Psoas muscle (tissue), 8 donors: ENCODE data around the gene ANKRD60. TPM values are rescaled to one million over a fixed set of nuclear protein-coding genes. Genes with fewer than 3 reads are reported as not detected.

Experiments
- ATAC-seq, 4 donors: fragments of 200-7000 bp; cut with Tn5 transposase; one replicate each; pipeline ENCODE4 v1.9.1; 2020; ENCODE audit warnings: moderate library complexity in 3 of 4, mild to moderate bottlenecking in 2 of 4
- DNase-seq, 2 donors: peaks; one replicate each; pipeline ENCODE4 v3.0.0-alpha.2; 2020
- H3K27ac ChIP-seq: fragments of 200-600 bp; one replicate; pipeline ENCODE4 v1.8.0; 2022
- H3K27me3 ChIP-seq, 3 donors: fragments of 200-600 bp in 1 of 3; one replicate each; pipeline versions ENCODE4 v1.6.1 to v1.8.0; 2013 to 2022; ENCODE audit warnings: low read length in 2 of 3, mild to moderate bottlenecking in 2 of 3, moderate library complexity in 1 of 3; ENCODE audit not compliant: insufficient read depth in 3 of 3
- H3K36me3 ChIP-seq, 2 donors: fragments of 200-600 bp in 1 of 2; one replicate each; pipeline versions ENCODE4 v1.6.1 to v1.8.0; 2013 to 2022; ENCODE audit warnings: low read depth in 1 of 2, mild to moderate bottlenecking in 1 of 2, moderate library complexity in 1 of 2; ENCODE audit not compliant: insufficient read depth in 1 of 2
- H3K4me1 ChIP-seq: fragments of 200-600 bp; one replicate; pipeline ENCODE4 v1.8.0; 2022
- H3K4me3 ChIP-seq: fragments of 200-600 bp; one replicate; pipeline ENCODE4 v1.8.0; 2022; ENCODE audit warnings: mild to moderate bottlenecking
- H3K9me3 ChIP-seq: fragments of 200-600 bp; one replicate; pipeline ENCODE4 v1.8.0; 2022
- CTCF ChIP-seq: fragments of 200-600 bp; IDR thresholded peaks from one replicate; pipeline ENCODE4 v1.8.0; 2022; ENCODE audit warnings: antibody characterized with exemption
- WGBS, 3 donors: extraction: QIAGEN DNeasy Blood & Tissue Kit; methylation state at CpG; one replicate each; pipeline versions ENCODE4 v1.1.6 to v1.1.7; 2013; 5-methylcytosine and 5-hydroxymethylcytosine counted together
- intact Hi-C, 2 donors: fragments of 100-400 bp; cut with DNase I; formaldehyde crosslinking; loops; one replicate each; pipeline versions ENCODE4 v1.11.0 to v1.14.2; 2022
- polyA plus RNA-seq, 3 donors: library from polyadenylated mRNA; stranded (reverse); fragments of 200-250 nt; gene quantifications; one replicate each; pipeline ENCODE4 v1.2.3, GENCODE V29; 2013
- total RNA-seq, 4 donors: library from RNA; stranded (reverse); fragmentation: NEBNext Ultra II Directional in 2 of 4; extraction: Animal tissue kit (Norgen Biotek cat#: 25700) in 2 of 4; gene quantifications; one replicate each; pipeline versions ENCODE4 v1.2.1 to v1.2.4, GENCODE V29; 2021 to 2023
- donor health status: healthy with polysubstance abuse.
- donor health status: DM: no; HTN: no; CAD: no; lungs with moderate emphysema.
- donor health status: Bipolar disorder and iron deficiency.
- donor health status: healthy.
- donor health status: DM: yes; HTN: yes; CAD: no.
- donor health status: DM: no; HTN: no; CAD: no.
- donor health status: DM: no; HTN: no; CAD: no.
- donor health status: DM: yes; HTN: yes; CAD: no.

The ANKRD60 gene
- total and polyA plus RNA-seq, 7 donors: not detected

DNA sequence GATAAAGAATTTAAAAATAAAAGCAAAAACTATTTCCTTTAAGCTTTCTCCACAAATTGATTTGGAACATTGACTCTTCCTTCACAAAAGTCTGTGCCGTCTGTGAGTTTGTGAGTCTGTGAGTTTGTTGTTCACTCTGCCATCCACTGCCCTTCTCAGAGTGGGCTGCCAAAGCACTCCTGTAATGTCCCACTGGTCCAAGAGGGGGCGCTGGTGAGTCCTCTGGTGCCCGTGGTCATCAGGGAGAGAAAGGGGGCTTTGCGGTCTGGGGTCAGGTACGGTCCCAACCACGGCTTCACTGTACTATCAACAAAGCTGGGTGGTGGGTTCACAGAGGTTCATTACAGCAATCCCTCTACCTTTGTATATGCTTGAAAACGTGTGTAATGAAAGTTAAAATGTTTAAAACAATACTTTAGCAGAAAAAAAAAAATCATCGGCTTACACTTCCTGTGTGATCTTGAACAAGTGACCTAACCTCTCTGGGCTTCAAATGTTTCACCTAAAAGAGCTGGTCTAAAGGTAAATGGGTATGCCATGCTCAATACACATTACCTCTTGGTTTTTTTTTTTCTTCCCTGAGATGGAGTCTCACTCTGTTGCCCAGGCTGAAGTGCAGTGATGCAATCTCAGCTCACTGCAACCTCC, 5.6 kb upstream of the ANKRD60 start:
- no peaks in the 10 kb centered on the region for H3K4me1 ChIP-seq
- no peaks in the 10 kb centered on the region for H3K9me3 ChIP-seq
- H3K27ac ChIP-seq: no peak overlapping the region
- H3K4me3 ChIP-seq: no peak overlapping the region
- DNase-seq (peak in 1 of 2 donors; percentile 27), ATAC-seq (no peak)
- peak; percentile 41 for TF ChIP-seq CTCF
- intact Hi-C loops: loop anchor here (5.0 to 10.0 kb wide), 3 partner anchors 121 to 611 kb away; no protein-coding TSS in a partner anchor
- WGBS, 3 donors: 49 to 60% (median 56%) methylated on average over 8 of the region's 8 CpGs
- peaks cover 0 to 30% of the 10 kb centered on the region in 2 donors for H3K36me3 ChIP-seq
- H3K27me3 ChIP-seq: peaks cover 0 to 9% (median 0%) of the 10 kb centered on the region in 3 donors

DNA sequence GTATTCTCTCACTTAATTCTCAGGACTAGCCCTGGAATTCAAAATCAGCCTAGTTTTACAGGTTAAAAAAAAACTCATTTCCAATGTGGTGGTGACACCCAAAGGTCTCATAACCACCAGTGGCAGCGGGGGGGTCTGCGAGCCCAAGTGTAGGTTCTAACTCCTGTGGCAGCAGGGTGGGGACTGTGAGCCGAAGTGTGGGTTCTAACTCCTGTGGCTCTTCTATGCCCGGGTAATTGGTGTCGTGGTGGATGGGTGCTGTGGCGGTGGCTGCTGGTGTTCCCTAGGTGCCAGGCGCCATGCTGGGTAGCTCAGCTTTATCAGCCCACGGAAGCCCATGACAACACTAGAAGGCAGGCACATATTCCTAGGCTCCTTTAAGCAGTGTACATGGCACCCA, 4.9 kb upstream of the ANKRD60 start:
- DNase-seq: no peak
- ATAC-seq: no peak
- TF ChIP-seq CTCF: no peak
- peaks cover 0 to 14% (median 0%) of the 10 kb centered on the region in 3 donors for H3K27me3 ChIP-seq
- H3K9me3 ChIP-seq: no peaks in the 10 kb centered on the region
- WGBS, 3 donors: 92 to 96% (median 96%) methylated on average over 8 of the region's 8 CpGs
- intact Hi-C loops: loop anchor here (5.0 to 10.0 kb wide), 3 partner anchors 121 to 611 kb away; no protein-coding TSS in a partner anchor
- no peak overlapping the region for H3K27ac ChIP-seq
- no peak overlapping the region for H3K4me3 ChIP-seq
- H3K4me1 ChIP-seq: peaks cover 4% of the 10 kb centered on the region
- peaks cover 0 to 24% of the 10 kb centered on the region in 2 donors for H3K36me3 ChIP-seq

GRCh38 chr20:58231683-58232082, 3.2 kb upstream of the ANKRD60 start:
- intact Hi-C loops: loop anchor here (5.0 to 10.0 kb wide), 3 partner anchors 123 to 613 kb away; no protein-coding TSS in a partner anchor
- Histone ChIP-seq H3K4me3 (no peak overlapping the region), H3K9me3 (no peaks in the 10 kb centered on the region), H3K36me3 (peaks cover 0 to 17% of the 10 kb centered on the region in 2 donors), H3K27ac (no peak overlapping the region), H3K4me1 (peaks cover 4% of the 10 kb centered on the region), H3K27me3 (peaks cover 0 to 30% (median 12%) of the 10 kb centered on the region in 3 donors)
- ATAC-seq: no peak
- 63 to 69% (median 65%) methylated on average over 6 of the region's 6 CpGs for WGBS, 3 donors
- TF ChIP-seq CTCF: no peak
- DNase-seq: no peak

DNA sequence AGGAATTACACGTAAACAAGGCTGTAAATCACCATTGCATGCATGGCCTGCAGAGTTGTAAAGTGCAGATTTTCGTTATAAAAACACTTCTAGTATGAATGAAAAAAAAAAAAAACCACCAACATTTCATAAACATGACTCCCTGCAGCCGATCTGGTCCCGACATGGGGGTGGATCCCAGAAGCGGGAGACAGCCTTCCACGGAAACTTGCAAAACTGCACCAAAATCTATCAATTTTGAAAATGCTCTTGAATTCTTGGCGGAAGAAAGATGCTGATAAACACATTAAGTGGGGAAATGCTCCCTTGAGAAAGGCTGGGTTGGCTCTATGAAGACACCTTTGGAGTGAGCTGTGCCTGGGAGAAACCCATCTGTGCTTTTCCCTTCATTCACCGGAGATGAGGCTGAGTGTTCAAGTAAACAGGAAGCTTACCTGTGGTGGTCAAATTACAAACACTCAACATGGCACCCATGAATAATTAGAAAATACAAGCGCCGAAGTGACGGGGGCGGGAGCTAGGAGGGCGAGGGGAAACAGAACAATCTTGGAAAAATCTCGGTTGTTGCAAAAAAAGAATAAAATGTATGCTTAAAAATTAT, 845 bp upstream of the ANKRD60 start:
- H3K36me3 ChIP-seq: peaks cover 0 to 11% of the 10 kb centered on the region in 2 donors
- 84 to 88% (median 85%) methylated on average over 14 of the region's 14 CpGs for WGBS, 3 donors
- H3K4me3 ChIP-seq: no peak overlapping the region
- H3K4me1 ChIP-seq: peaks cover 4% of the 10 kb centered on the region
- DNase-seq (no peak), ATAC-seq (no peak)
- no peak overlapping the region for H3K27ac ChIP-seq
- intact Hi-C loops: no loop called here
- H3K27me3 ChIP-seq: peaks cover 0 to 51% (median 14%) of the 10 kb centered on the region in 3 donors
- no peak for TF ChIP-seq CTCF
- no peaks in the 10 kb centered on the region for H3K9me3 ChIP-seq
